ENCODE measurements around the gene GABPA.

- TF ChIP-seq JUND (IDR thresholded peaks at IDR 0.05) (no peak), RAD21 (IDR thresholded peaks at IDR 0.05) (no peak), YY1 (IDR thresholded peaks at IDR 0.05) (no peak), FOXA1 (IDR thresholded peaks at IDR 0.05) (no peak)
- TF ChIP-seq, protein P1, sequence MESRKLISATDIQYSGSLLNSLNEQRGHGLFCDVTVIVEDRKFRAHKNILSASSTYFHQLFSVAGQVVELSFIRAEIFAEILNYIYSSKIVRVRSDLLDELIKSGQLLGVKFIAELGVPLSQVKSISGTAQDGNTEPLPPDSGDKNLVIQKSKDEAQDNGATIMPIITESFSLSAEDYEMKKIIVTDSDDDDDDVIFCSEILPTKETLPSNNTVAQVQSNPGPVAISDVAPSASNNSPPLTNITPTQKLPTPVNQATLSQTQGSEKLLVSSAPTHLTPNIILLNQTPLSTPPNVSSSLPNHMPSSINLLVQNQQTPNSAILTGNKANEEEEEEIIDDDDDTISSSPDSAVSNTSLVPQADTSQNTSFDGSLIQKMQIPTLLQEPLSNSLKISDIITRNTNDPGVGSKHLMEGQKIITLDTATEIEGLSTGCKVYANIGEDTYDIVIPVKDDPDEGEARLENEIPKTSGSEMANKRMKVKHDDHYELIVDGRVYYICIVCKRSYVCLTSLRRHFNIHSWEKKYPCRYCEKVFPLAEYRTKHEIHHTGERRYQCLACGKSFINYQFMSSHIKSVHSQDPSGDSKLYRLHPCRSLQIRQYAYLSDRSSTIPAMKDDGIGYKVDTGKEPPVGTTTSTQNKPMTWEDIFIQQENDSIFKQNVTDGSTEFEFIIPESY (IDR thresholded peaks at IDR 0.05), result no peak
- TF ChIP-seq, protein P2, sequence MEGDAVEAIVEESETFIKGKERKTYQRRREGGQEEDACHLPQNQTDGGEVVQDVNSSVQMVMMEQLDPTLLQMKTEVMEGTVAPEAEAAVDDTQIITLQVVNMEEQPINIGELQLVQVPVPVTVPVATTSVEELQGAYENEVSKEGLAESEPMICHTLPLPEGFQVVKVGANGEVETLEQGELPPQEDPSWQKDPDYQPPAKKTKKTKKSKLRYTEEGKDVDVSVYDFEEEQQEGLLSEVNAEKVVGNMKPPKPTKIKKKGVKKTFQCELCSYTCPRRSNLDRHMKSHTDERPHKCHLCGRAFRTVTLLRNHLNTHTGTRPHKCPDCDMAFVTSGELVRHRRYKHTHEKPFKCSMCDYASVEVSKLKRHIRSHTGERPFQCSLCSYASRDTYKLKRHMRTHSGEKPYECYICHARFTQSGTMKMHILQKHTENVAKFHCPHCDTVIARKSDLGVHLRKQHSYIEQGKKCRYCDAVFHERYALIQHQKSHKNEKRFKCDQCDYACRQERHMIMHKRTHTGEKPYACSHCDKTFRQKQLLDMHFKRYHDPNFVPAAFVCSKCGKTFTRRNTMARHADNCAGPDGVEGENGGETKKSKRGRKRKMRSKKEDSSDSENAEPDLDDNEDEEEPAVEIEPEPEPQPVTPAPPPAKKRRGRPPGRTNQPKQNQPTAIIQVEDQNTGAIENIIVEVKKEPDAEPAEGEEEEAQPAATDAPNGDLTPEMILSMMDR (IDR thresholded peaks at IDR 0.05; ENCODE audit: low read depth, low read length, missing input control), result no peak
- TF ChIP-seq, protein P3, sequence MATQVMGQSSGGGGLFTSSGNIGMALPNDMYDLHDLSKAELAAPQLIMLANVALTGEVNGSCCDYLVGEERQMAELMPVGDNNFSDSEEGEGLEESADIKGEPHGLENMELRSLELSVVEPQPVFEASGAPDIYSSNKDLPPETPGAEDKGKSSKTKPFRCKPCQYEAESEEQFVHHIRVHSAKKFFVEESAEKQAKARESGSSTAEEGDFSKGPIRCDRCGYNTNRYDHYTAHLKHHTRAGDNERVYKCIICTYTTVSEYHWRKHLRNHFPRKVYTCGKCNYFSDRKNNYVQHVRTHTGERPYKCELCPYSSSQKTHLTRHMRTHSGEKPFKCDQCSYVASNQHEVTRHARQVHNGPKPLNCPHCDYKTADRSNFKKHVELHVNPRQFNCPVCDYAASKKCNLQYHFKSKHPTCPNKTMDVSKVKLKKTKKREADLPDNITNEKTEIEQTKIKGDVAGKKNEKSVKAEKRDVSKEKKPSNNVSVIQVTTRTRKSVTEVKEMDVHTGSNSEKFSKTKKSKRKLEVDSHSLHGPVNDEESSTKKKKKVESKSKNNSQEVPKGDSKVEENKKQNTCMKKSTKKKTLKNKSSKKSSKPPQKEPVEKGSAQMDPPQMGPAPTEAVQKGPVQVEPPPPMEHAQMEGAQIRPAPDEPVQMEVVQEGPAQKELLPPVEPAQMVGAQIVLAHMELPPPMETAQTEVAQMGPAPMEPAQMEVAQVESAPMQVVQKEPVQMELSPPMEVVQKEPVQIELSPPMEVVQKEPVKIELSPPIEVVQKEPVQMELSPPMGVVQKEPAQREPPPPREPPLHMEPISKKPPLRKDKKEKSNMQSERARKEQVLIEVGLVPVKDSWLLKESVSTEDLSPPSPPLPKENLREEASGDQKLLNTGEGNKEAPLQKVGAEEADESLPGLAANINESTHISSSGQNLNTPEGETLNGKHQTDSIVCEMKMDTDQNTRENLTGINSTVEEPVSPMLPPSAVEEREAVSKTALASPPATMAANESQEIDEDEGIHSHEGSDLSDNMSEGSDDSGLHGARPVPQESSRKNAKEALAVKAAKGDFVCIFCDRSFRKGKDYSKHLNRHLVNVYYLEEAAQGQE (IDR thresholded peaks at IDR 0.05), result no peak
These were observed 17.2 kb upstream of the GABPA start for GRCh38 chr21:25717491-25718147.

Measured in liver (tissue), 3 donors.